Measurements from ENCODE around the gene ZNF197. TPM values are rescaled to one million over a fixed set of nuclear protein-coding genes. Genes with fewer than 3 reads are reported as not detected.
"Not testable (repeated sequence)": the region's sequence is repeated elsewhere in the genome, so short reads cannot be mapped to it uniquely, and the experiment has no call there.

Gene ZNF197
- total and polyA plus RNA-seq, 2 of the 4 experiments (the other 2 are of a cell fraction), result 5.0 to 14.9 TPM

DNA sequence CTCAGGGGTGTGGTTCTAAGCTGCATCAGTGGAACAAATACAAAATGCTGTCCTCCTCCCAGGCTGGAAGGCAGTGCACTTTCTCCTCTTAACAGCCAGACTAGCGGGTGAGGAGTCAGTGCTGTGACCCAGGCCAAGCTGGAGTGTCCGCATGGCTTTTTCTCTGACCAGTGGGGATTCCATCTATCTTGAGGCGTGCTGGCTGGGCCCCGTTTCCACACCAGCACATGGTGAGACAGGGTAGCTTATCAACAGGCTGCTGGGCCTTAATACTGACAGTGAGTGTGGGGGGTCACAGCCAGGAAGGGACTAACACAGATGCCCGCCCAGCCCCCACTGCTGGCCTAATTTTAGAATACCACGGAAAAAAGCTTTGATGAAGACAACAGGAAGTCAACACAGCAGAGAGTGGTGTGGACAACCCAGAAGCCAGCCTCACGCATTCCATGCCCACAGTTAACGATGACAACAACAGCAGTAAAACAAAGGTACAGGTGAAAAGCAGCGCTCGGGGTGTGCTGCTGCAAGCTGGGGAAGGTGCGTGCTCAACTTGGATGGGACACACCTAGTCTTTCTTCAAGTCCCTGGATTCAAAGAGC is 47.4 kb upstream of the ZNF197 start:
- H2AK9ac ChIP-seq (replicated peaks; ENCODE audit: low read depth, low read length, poor library complexity); H2AK5ac ChIP-seq (ENCODE audit: low read depth, low read length); H3K79me1 ChIP-seq (ENCODE audit: low read depth in 1 of 2, low read length in 2 of 2); H4K91ac ChIP-seq (ENCODE audit: insufficient read depth, low read depth, low read length); H3K36me3 ChIP-seq (ENCODE audit: control insufficient read depth, insufficient read depth, low read length); H2AFZ ChIP-seq (replicated peaks; ENCODE audit: low read length, poor library complexity); H3K14ac ChIP-seq (replicated peaks; ENCODE audit: low read depth, low read length); DNase-seq; H3K4me3 ChIP-seq (ENCODE audit: insufficient read depth, low read depth, low read length); H4K8ac ChIP-seq (ENCODE audit: low read depth in 2 of 2, low read length in 2 of 2); H4K5ac ChIP-seq (ENCODE audit: low read depth, low read length); dilution Hi-C loops (cut with HindIII; ENCODE audit: low sequenced_read_pairs, unreplicated experiment); intact Hi-C loops (cut with micrococcal nuclease); H3K4me2 ChIP-seq (ENCODE audit: low read depth, low read length); in situ Hi-C loops (cut with MboI; ENCODE audit: low sequenced_read_pairs); POLR2A ChIA-PET (ENCODE audit: unreplicated experiment); H2BK20ac ChIP-seq (ENCODE audit: low read depth, low read length); H3K9ac ChIP-seq (ENCODE audit: low read depth, low read length); H3K27me3 ChIP-seq (ENCODE audit: control insufficient read depth, insufficient read depth, low read length); H2BK5ac ChIP-seq (ENCODE audit: low read depth, low read length, poor library complexity, severe bottlenecking); H3K56ac ChIP-seq (ENCODE audit: extremely low read depth, insufficient read depth, low read length); H2BK15ac ChIP-seq (ENCODE audit: low read depth, low read length); H3K18ac ChIP-seq (ENCODE audit: low read depth, low read length); H4K20me1 ChIP-seq (ENCODE audit: insufficient read depth, low read length); BruUV-seq (replicated peaks); H3K4me1 ChIP-seq (ENCODE audit: control insufficient read depth, insufficient read depth, low read length); CTCF ChIA-PET; H3K27ac ChIP-seq (ENCODE audit: insufficient read depth, low read length); ATAC-seq (ENCODE audit: low read depth); H3K9me1 ChIP-seq (ENCODE audit: insufficient read depth, low read length); H2BK120ac ChIP-seq (ENCODE audit: low read depth, low read length); H3K4ac ChIP-seq (ENCODE audit: low read depth, low read length); H3K23ac ChIP-seq (ENCODE audit: low read depth, low read length): not testable (repeated sequence)
- WGBS, 2 experiments (ENCODE audit: extremely low coverage in 2 of 2, insufficient read length in 1 of 2), result no CpG with 5 or more reads among the region's 11 CpGs
- H3K9me3 ChIP-seq (ENCODE audit: control insufficient read depth, insufficient read depth, low read length), result peaks cover 12% of the 10 kb centered on the region; the same call in 1 of the 2 replicates

DNA sequence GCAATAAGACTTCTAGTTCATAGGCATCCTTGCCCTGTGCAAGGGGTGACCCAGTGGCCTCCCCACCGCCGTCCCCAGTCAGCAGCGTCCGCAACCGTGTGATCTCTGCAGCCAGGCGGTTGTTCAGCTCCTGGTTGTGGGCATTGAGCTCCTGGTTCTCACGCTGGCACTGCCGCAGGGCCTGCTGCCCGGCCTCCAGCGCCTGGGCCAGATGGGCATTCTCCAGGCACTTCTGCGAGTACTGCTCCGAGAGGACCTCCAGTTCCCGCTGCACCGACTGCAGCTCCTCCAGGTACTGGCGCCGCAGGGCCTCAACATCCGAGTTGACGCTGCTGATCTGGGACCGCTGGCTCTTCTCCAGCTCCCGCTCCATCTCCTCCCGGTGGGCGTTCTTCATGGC is 46.5 kb upstream of the ZNF197 start:
- H2BK15ac ChIP-seq (ENCODE audit: low read depth, low read length); DNase-seq; ATAC-seq (ENCODE audit: low read depth); H3K14ac ChIP-seq (replicated peaks; ENCODE audit: low read depth, low read length); H2AFZ ChIP-seq (replicated peaks; ENCODE audit: low read length, poor library complexity); H3K9me3 ChIP-seq (ENCODE audit: control insufficient read depth, insufficient read depth, low read length); H4K5ac ChIP-seq (ENCODE audit: low read depth, low read length); dilution Hi-C loops (cut with HindIII; ENCODE audit: low sequenced_read_pairs, unreplicated experiment); H3K18ac ChIP-seq (ENCODE audit: low read depth, low read length); intact Hi-C loops (cut with micrococcal nuclease); H2BK5ac ChIP-seq (ENCODE audit: low read depth, low read length, poor library complexity, severe bottlenecking); H3K4ac ChIP-seq (ENCODE audit: low read depth, low read length); H2AK5ac ChIP-seq (ENCODE audit: low read depth, low read length); H2BK20ac ChIP-seq (ENCODE audit: low read depth, low read length); H3K23ac ChIP-seq (ENCODE audit: low read depth, low read length); H2AK9ac ChIP-seq (replicated peaks; ENCODE audit: low read depth, low read length, poor library complexity); H3K36me3 ChIP-seq (ENCODE audit: control insufficient read depth, insufficient read depth, low read length); H4K91ac ChIP-seq (ENCODE audit: insufficient read depth, low read depth, low read length); H3K9me1 ChIP-seq (ENCODE audit: insufficient read depth, low read length); H3K27ac ChIP-seq (ENCODE audit: insufficient read depth, low read length); H4K8ac ChIP-seq (ENCODE audit: low read depth in 2 of 2, low read length in 2 of 2); H3K56ac ChIP-seq (ENCODE audit: extremely low read depth, insufficient read depth, low read length); H3K9ac ChIP-seq (ENCODE audit: low read depth, low read length); H3K4me3 ChIP-seq (ENCODE audit: insufficient read depth, low read depth, low read length); in situ Hi-C loops (cut with MboI; ENCODE audit: low sequenced_read_pairs); H3K79me1 ChIP-seq (ENCODE audit: low read depth in 1 of 2, low read length in 2 of 2); H3K27me3 ChIP-seq (ENCODE audit: control insufficient read depth, insufficient read depth, low read length); H3K4me2 ChIP-seq (ENCODE audit: low read depth, low read length); H2BK120ac ChIP-seq (ENCODE audit: low read depth, low read length); CTCF ChIA-PET; POLR2A ChIA-PET (ENCODE audit: unreplicated experiment); H4K20me1 ChIP-seq (ENCODE audit: insufficient read depth, low read length); H3K4me1 ChIP-seq (ENCODE audit: control insufficient read depth, insufficient read depth, low read length); BruUV-seq (replicated peaks): not testable (repeated sequence)
- WGBS, 2 experiments (ENCODE audit: extremely low coverage in 2 of 2, insufficient read length in 1 of 2), result 94% methylated on average over 13 of the region's 22 CpGs; no CpG with 5 or more reads in 1 of the 2 experiments
